MM.1S (cell line): Measurements from ENCODE around the gene CTBP1.

Experiments used
- DNase-seq: peaks from one replicate; pipeline ENCODE4 v3.0.0-alpha.2; 2015
- H2AFZ ChIP-seq: fragments of 300-600 bp; sonication (generic); 2 replicates; pipeline ENCODE4 v1.6.0; 2016; ENCODE audit warnings: antibody characterized with exemption, low read length
- H3F3A ChIP-seq: fragments of 300-600 bp; sonication (generic); 2 replicates; pipeline ENCODE4 v1.6.1; 2016; ENCODE audit warnings: mild to moderate bottlenecking, antibody characterized with exemption, low read length, moderate library complexity, mixed read lengths; ENCODE audit not compliant: insufficient read depth
- H3K27ac ChIP-seq: fragments of 300-600 bp; sonication (generic); 2 replicates; pipeline ENCODE4 v1.5.1; 2016; ENCODE audit warnings: mild to moderate bottlenecking, low read length
- H3K27me3 ChIP-seq: fragments of 300-600 bp; sonication (generic); replicated peaks from 2 replicates; pipeline ENCODE4 v1.6.0; 2016; ENCODE audit warnings: low read length; ENCODE audit not compliant: insufficient read depth
- H3K36me3 ChIP-seq: fragments of 300-600 bp; sonication (generic); replicated peaks from 2 replicates; pipeline ENCODE4 v1.6.1; 2016; ENCODE audit warnings: mild to moderate bottlenecking, low read length, mixed read lengths; ENCODE audit not compliant: insufficient read depth
- H3K4me1 ChIP-seq: fragments of 300-600 bp; sonication (generic); 2 replicates; pipeline ENCODE4 v1.6.1; 2016; ENCODE audit warnings: low read length, mixed read lengths
- H3K4me2 ChIP-seq: fragments of 300-600 bp; sonication (generic); 2 replicates; pipeline ENCODE4 v1.6.0; 2016; ENCODE audit warnings: low read depth, low read length
- H3K4me3 ChIP-seq: fragments of 300-600 bp; sonication (generic); 2 replicates; pipeline ENCODE4 v1.5.1; 2016; ENCODE audit warnings: low read length, mixed read lengths
- H3K79me2 ChIP-seq: fragments of 300-600 bp; sonication (generic); 2 replicates; pipeline ENCODE4 v1.6.1; 2016; ENCODE audit warnings: mixed run types, low read length, mixed read lengths
- H3K9ac ChIP-seq: fragments of 300-600 bp; sonication (generic); 2 replicates; pipeline ENCODE4 v1.6.1; 2016; ENCODE audit warnings: low read length, mixed read lengths
- H3K9me2 ChIP-seq: fragments of 300-600 bp; sonication (generic); replicated peaks from 2 replicates; pipeline ENCODE4 v1.6.1; 2016; ENCODE audit warnings: mild to moderate bottlenecking, low read length, mixed read lengths; ENCODE audit not compliant: insufficient read depth
- H3K9me3 ChIP-seq: fragments of 300-600 bp; sonication (generic); replicated peaks from 2 replicates; pipeline ENCODE4 v1.6.1; 2016; ENCODE audit warnings: mild to moderate bottlenecking, low read length, mixed read lengths; ENCODE audit not compliant: insufficient read depth
- H4K20me1 ChIP-seq: fragments of 300-600 bp; sonication (generic); 2 replicates; pipeline ENCODE4 v1.6.1; 2016; ENCODE audit warnings: mild to moderate bottlenecking, low read length, moderate library complexity, mixed read lengths; ENCODE audit not compliant: insufficient read depth
- CTCF ChIP-seq: fragments of 300-600 bp; sonication (generic); IDR thresholded peaks from 2 replicates; pipeline ENCODE4 v1.5.1; 2016; ENCODE audit warnings: antibody characterized with exemption, low read length, mixed read lengths
- EZH2 ChIP-seq: fragments of 300-600 bp; sonication (generic); optimal IDR thresholded peaks from 2 replicates; pipeline ENCODE3; 2017; ENCODE audit warnings: low read depth, mild to moderate bottlenecking, antibody characterized with exemption, low read length, mixed read lengths
- EZH2phosphoT487 ChIP-seq: fragments of 300-600 bp; sonication (generic); IDR thresholded peaks from 2 replicates; pipeline ENCODE4 v1.6.1; 2018; ENCODE audit warnings: antibody characterized with exemption, low read length

Gene CTBP1

DNA sequence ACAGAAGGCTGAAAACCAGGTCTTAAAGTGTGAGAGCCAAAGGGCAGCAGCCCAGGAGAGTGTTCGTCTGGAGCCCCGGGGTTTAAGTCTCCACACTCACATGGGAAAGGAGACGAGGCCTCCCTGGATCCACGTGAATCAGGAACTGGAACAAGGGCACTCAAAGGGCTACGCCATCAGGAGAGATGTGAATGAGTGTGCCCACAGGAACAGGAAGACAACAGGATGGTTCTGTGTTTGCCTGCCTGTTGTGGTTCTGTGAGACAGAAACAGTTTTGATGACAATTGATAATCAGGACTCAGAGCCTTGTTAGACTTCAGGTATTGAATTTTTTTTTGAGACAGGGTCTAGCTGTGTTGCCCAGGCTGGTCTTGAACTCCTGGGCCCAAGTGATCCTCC, 4.9 kb upstream of the CTBP1 start:
- no peaks in the 10 kb centered on the region for H3K9me3 ChIP-seq
- peaks cover 8% of the 10 kb centered on the region for H3K79me2 ChIP-seq
- H3K27me3 ChIP-seq: no peaks in the 10 kb centered on the region
- no peak overlapping the region for H3K4me3 ChIP-seq
- no peaks in the 10 kb centered on the region for H4K20me1 ChIP-seq
- no peaks in the 10 kb centered on the region for H3K36me3 ChIP-seq
- H3K9me2 ChIP-seq: no peaks in the 10 kb centered on the region
- H3F3A ChIP-seq: no peaks in the 10 kb centered on the region
- no peak overlapping the region for H3K9ac ChIP-seq
- no peak for DNase-seq
- 0 out of 2 replicates have a peak, but pooled peaks cover 5% of the 10 kb centered on the region for H3K4me1 ChIP-seq
- no peak overlapping the region for H3K4me2 ChIP-seq
- TF ChIP-seq EZH2phosphoT487 (no peak), CTCF (no peak), EZH2 (no peak)
- H2AFZ ChIP-seq: no peak overlapping the region
- no peak overlapping the region for H3K27ac ChIP-seq

DNA sequence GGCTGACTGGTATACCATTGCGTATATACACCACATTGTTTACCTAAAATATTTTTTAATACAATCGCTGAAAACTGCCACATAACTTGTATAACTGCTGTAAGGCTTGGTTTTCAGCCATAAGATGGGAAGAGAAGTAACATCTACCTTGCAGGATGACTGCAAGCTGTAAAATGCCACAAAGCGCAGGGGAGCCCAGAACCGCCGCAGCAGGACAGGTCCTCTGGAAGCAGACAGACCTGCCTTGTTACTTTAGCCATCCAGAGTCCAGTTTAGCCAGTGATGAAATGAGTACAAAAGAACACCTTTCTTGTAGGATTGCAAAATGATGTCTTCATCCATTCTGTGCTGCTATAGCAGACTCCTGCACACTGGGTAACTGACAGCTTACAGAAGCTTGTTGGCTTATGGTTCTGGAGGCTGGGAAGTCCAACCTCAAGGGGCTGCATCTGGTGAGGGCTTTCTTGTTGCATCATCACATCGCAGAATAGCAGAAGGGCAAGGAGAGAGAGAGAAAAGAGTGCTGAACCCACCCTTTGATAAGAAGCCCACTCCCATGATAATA, 4.1 kb upstream of the CTBP1 start:
- Histone ChIP-seq H2AFZ (no peak overlapping the region), H4K20me1 (no peaks in the 10 kb centered on the region), H3K36me3 (no peaks in the 10 kb centered on the region), H3K27ac (no peak overlapping the region), H3K9ac (no peak overlapping the region), H3K9me2 (no peaks in the 10 kb centered on the region), H3K4me2 (no peak overlapping the region), H3F3A (no peaks in the 10 kb centered on the region), H3K4me3 (no peak overlapping the region), H3K27me3 (no peaks in the 10 kb centered on the region), H3K9me3 (no peaks in the 10 kb centered on the region), H3K4me1 (0 out of 2 replicates have a peak, but pooled peaks cover 5% of the 10 kb centered on the region), H3K79me2 (peaks cover 9% of the 10 kb centered on the region)
- TF ChIP-seq EZH2phosphoT487 (no peak), CTCF (no peak), EZH2 (no peak)
- DNase-seq: no peak

- H3K36me3 ChIP-seq: no peaks in the 10 kb centered on the region
- H3K4me1 ChIP-seq: peaks cover 10% of the 10 kb centered on the region; the same call in 1 of the 2 replicates
- H2AFZ ChIP-seq: no peak overlapping the region
- no peak overlapping the region for H3K4me2 ChIP-seq
- H3K79me2 ChIP-seq: peaks cover 22% of the 10 kb centered on the region
- no peak overlapping the region for H3K9ac ChIP-seq
- no peaks in the 10 kb centered on the region for H3K27me3 ChIP-seq
- no peak overlapping the region for H3K27ac ChIP-seq
- no peak for DNase-seq
- no peak overlapping the region for H3K4me3 ChIP-seq
- H3K9me3 ChIP-seq: no peaks in the 10 kb centered on the region
- H3K9me2 ChIP-seq: no peaks in the 10 kb centered on the region
- TF ChIP-seq EZH2phosphoT487 (no peak), CTCF (no peak), EZH2 (no peak)
- no peaks in the 10 kb centered on the region for H4K20me1 ChIP-seq
- no peaks in the 10 kb centered on the region for H3F3A ChIP-seq
These were observed 2.8 kb upstream of the CTBP1 start for GRCh38 chr4:1251773-1252066.
